Astrocyte (in vitro differentiated cells and primary cell): ENCODE data around the gene LRRC43. TPM values are rescaled to one million over a fixed set of nuclear protein-coding genes. Genes with fewer than 3 reads are reported as not detected.

Experiments used
- DNase-seq: peaks from one replicate; pipeline ENCODE4 v3.0.0-alpha.2; 2010; ENCODE audit warnings: low read depth
- FAIRE-seq: peaks from 2 replicates; lab custom pipeline; 2011; peaks lifted over from hg19 to GRCh38; lab: Jason Lieb, UNC
- H2AFZ ChIP-seq: 2 replicates; pipeline ENCODE4 v1.6.0; 2012; ENCODE audit warnings: low read depth, low read length, inconsistent platforms
- H3K27ac ChIP-seq: 2 replicates; pipeline ENCODE4 v1.5.1; 2011; ENCODE audit warnings: low read depth, low read length, inconsistent platforms
- H3K27me3 ChIP-seq: 2 replicates; pipeline ENCODE4 v1.6.0; 2011; ENCODE audit warnings: low read length, inconsistent platforms; ENCODE audit not compliant: insufficient read depth
- H3K36me3 ChIP-seq: 2 replicates; pipeline ENCODE4 v1.5.1; 2011; ENCODE audit warnings: low read length, inconsistent platforms; ENCODE audit not compliant: insufficient read depth
- H3K4me1 ChIP-seq: 2 replicates; pipeline ENCODE4 v1.5.1; 2011; ENCODE audit warnings: low read length, inconsistent platforms; ENCODE audit not compliant: insufficient read depth
- H3K4me2 ChIP-seq: 2 replicates; pipeline ENCODE4 v1.6.0; 2012; ENCODE audit warnings: low read length, inconsistent platforms
- H3K4me3 ChIP-seq: 2 replicates; pipeline ENCODE4 v1.5.1; 2011; ENCODE audit warnings: low read depth, mild to moderate bottlenecking, low read length, inconsistent platforms; ENCODE audit not compliant: insufficient read depth
- H3K79me2 ChIP-seq: 2 replicates; pipeline ENCODE4 v1.6.0; 2012; ENCODE audit warnings: mild to moderate bottlenecking, low read length, inconsistent platforms; ENCODE audit not compliant: insufficient read depth
- H3K9ac ChIP-seq: 2 replicates; pipeline ENCODE4 v1.6.0; 2012; ENCODE audit warnings: mild to moderate bottlenecking, low read length, inconsistent platforms
- H3K9me3 ChIP-seq: 2 replicates; pipeline ENCODE4 v1.5.1; 2012; ENCODE audit warnings: low read depth, mild to moderate bottlenecking, low read length, inconsistent platforms; ENCODE audit not compliant: insufficient read depth
- H4K20me1 ChIP-seq: 2 replicates; pipeline ENCODE4 v1.6.0; 2012; ENCODE audit warnings: low read length, inconsistent platforms; ENCODE audit not compliant: insufficient read depth
- H3K27ac Mint-ChIP-seq: one replicate; pipeline ENCODE4 v1.8.0; 2021; ENCODE audit warnings: mild to moderate bottlenecking, mixed read lengths; ENCODE audit not compliant: unreplicated experiment
- H3K27me3 Mint-ChIP-seq: one replicate; pipeline ENCODE4 v1.8.0; 2021; ENCODE audit warnings: low read depth, mixed read lengths; ENCODE audit not compliant: unreplicated experiment
- H3K36me3 Mint-ChIP-seq: one replicate; pipeline ENCODE4 v1.8.0; 2021; ENCODE audit warnings: low read depth, mixed read lengths; ENCODE audit not compliant: unreplicated experiment
- H3K4me1 Mint-ChIP-seq: one replicate; pipeline ENCODE4 v1.8.0; 2021; ENCODE audit warnings: low read depth, mixed read lengths; ENCODE audit not compliant: unreplicated experiment
- H3K4me3 Mint-ChIP-seq: one replicate; pipeline ENCODE4 v1.8.0; 2021; ENCODE audit warnings: mild to moderate bottlenecking, moderate library complexity, mixed read lengths; ENCODE audit not compliant: unreplicated experiment
- H3K9me3 Mint-ChIP-seq: one replicate; pipeline ENCODE4 v1.8.0; 2021; ENCODE audit warnings: mild to moderate bottlenecking, mixed read lengths; ENCODE audit not compliant: unreplicated experiment
- CTCF ChIP-seq: IDR thresholded peaks from 2 replicates; pipeline ENCODE4 v1.5.1; 2011; ENCODE audit warnings: low read depth, mild to moderate bottlenecking, inconsistent platforms, low read length, moderate library complexity; ENCODE audit not compliant: insufficient read depth
- EZH2 ChIP-seq: IDR thresholded peaks from 2 replicates; pipeline ENCODE4 v1.6.1; 2012; ENCODE audit warnings: mild to moderate bottlenecking, low read length, inconsistent platforms; ENCODE audit not compliant: insufficient read depth
- total RNA-seq: library from RNA; stranded (reverse); gene quantifications from 2 replicates; pipeline ENCODE4 v1.2.1, GENCODE V29; 2021

The LRRC43 gene
- total RNA-seq, 1 donor from 2014 or later, result 0.73 TPM

DNA sequence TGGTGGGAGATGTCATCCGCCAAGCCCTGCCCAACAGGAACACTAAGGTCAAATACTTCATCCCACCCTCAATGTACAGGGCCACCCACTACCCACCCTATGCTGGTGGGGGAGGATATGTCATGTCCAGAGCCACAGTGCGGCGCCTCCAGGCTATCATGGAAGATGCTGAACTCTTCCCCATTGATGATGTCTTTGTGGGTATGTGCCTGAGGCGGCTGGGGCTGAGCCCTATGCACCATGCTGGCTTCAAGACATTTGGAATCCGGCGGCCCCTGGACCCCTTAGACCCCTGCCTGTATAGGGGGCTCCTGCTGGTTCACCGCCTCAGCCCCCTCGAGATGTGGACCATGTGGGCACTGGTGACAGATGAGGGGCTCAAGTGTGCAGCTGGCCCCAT is 24.1 kb downstream of the LRRC43 start:
- Histone ChIP-seq H3K79me2 (no peaks in the 10 kb centered on the region), H3K27ac (no peak overlapping the region), H3K36me3 (peaks cover 23% of the 10 kb centered on the region), H3K4me1 (peaks cover 6% of the 10 kb centered on the region), H3K9me3 (no peaks in the 10 kb centered on the region), H2AFZ (no peak overlapping the region), H3K4me3 (no peak overlapping the region), H3K9ac (no peak overlapping the region), H3K4me2 (no peak overlapping the region), H4K20me1 (peaks cover 39% of the 10 kb centered on the region), H3K27me3 (peaks cover 20% of the 10 kb centered on the region)
- Mint-ChIP-seq H3K4me1 (no peaks in the 10 kb centered on the region), H3K4me3 (no peak overlapping the region), H3K9me3 (no peaks in the 10 kb centered on the region), H3K27ac (no peak overlapping the region), H3K27me3 (peaks cover 13% of the 10 kb centered on the region), H3K36me3 (peaks cover 10% of the 10 kb centered on the region)
- FAIRE-seq, result no peak
- DNase-seq, result no peak
- no peak for TF ChIP-seq EZH2
- no peak for TF ChIP-seq CTCF

DNA sequence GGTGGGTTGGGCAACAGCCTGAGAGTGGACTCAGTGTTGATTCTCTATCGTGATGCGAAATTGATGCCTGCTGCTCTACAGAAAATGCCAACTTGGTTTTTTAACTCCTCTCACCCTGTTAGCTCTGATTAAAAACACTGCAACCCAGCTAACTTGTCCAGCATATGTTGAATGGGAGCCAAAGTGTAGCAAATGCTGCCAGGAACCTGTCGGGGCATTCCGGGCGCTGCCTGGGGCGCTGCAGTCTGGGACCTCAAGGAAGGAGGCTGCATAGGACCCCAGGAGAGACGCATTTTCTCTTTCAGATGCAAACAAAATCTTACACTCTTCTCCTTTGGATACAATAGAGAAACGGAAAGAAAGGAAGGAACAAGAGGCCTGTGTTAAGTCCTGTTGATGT is 24.5 kb downstream of the LRRC43 start:
- H3K4me1 Mint-ChIP-seq, result no peaks in the 10 kb centered on the region
- Histone ChIP-seq H3K9me3 (no peaks in the 10 kb centered on the region), H3K4me1 (peaks cover 6% of the 10 kb centered on the region), H3K4me2 (no peak overlapping the region), H4K20me1 (peaks cover 39% of the 10 kb centered on the region), H3K9ac (no peak overlapping the region), H3K27ac (no peak overlapping the region), H2AFZ (no peak overlapping the region), H3K36me3 (peaks cover 27% of the 10 kb centered on the region), H3K79me2 (no peaks in the 10 kb centered on the region), H3K27me3 (peaks cover 20% of the 10 kb centered on the region), H3K4me3 (no peak overlapping the region)
- no peaks in the 10 kb centered on the region for H3K9me3 Mint-ChIP-seq
- H3K27me3 Mint-ChIP-seq, result peaks cover 13% of the 10 kb centered on the region
- H3K4me3 Mint-ChIP-seq, result no peak overlapping the region
- FAIRE-seq, result no peak
- no peak overlapping the region for H3K27ac Mint-ChIP-seq
- DNase-seq, result no peak
- peaks cover 12% of the 10 kb centered on the region for H3K36me3 Mint-ChIP-seq
- no peak for TF ChIP-seq CTCF
- no peak for TF ChIP-seq EZH2

DNA sequence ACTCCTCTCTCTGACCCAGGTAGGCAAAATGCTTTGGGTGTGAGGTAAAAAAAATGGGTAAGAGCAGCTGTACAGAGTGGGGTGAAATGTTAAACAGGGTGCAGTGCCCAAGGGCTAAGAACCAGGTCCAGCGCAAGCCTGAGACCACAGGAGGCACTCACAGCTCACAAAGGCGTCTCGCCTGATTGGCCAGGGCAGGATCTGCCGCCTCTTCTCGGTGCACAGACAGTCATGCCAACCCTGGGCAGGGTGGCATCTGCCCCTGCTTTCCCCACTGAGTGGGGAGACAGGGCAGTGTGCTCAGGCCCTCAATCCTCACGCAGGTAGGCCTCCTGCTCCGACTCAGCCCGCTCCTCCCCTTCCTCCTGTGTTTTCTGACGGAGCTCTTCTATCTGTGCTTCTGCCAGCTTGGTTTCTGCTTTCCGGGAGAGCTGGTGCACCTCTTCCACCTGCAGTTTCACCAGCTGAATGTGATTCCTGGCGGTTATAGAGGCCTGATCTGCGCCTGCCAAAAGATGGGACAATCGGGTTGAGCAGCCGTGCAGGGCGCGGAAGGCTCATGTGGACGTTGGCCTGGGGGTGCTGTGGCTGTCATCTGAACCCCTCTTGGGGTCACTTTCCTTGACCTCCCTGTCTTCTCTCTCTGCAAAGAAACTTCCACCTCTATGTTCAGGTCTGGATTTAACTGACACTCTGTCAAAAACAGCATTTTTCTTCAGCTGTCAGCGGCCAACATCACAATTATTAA is 25.3 kb downstream of the LRRC43 start:
- Histone ChIP-seq H4K20me1 (peaks cover 43% of the 10 kb centered on the region), H2AFZ (no peak overlapping the region), H3K4me1 (peaks cover 6% of the 10 kb centered on the region), H3K27ac (no peak overlapping the region), H3K36me3 (peaks cover 33% of the 10 kb centered on the region), H3K4me3 (no peak overlapping the region), H3K9me3 (no peaks in the 10 kb centered on the region), H3K4me2 (no peak overlapping the region), H3K79me2 (no peaks in the 10 kb centered on the region), H3K9ac (no peak overlapping the region), H3K27me3 (peaks cover 17% of the 10 kb centered on the region)
- H3K36me3 Mint-ChIP-seq, result peaks cover 12% of the 10 kb centered on the region
- H3K27me3 Mint-ChIP-seq, result peaks cover 9% of the 10 kb centered on the region
- no peak for TF ChIP-seq EZH2
- no peak for TF ChIP-seq CTCF
- FAIRE-seq (no peak), DNase-seq (no peak)
- no peak overlapping the region for H3K4me3 Mint-ChIP-seq
- H3K4me1 Mint-ChIP-seq, result no peaks in the 10 kb centered on the region
- no peaks in the 10 kb centered on the region for H3K9me3 Mint-ChIP-seq
- H3K27ac Mint-ChIP-seq, result no peak overlapping the region
